ENCODE measurements around the gene TRIM63. TPM values are rescaled to one million over a fixed set of nuclear protein-coding genes. Genes with fewer than 3 reads are reported as not detected.

Gene TRIM63
- total and polyA plus RNA-seq, 2 of the 8 experiments (the other 6 are each of a cell fraction or from before 2014, with no cell fraction given), result not detected

- no peak overlapping the region for H3K9ac ChIP-seq (replicated peaks in 1 of 4; ENCODE audit: extremely low read depth in 1 of 4, low read depth in 3 of 4, low read length in 3 of 4)
- no peak overlapping the region for H4K8ac ChIP-seq (ENCODE audit: extremely low read depth, insufficient read depth, low read length)
- peaks cover 3% of the 10 kb centered on the region; the same call in 1 of the 2 replicates for H3K23me2 ChIP-seq (ENCODE audit: low read depth, low read length)
- DNase-seq (ENCODE audit: low read depth in 1 of 2, low spot score in 2 of 2), result no peak
- no peak overlapping the region for H3K4me2 ChIP-seq (ENCODE audit: insufficient read depth in 1 of 2, low read depth in 2 of 2, low read length in 2 of 2)
- H2BK12ac ChIP-seq (ENCODE audit: low read depth, low read length), result no peak overlapping the region
- H4K91ac ChIP-seq (replicated peaks; ENCODE audit: insufficient read length, low read length), result no peak overlapping the region
- no peak for FAIRE-seq
- no peaks in the 10 kb centered on the region for H3K9me3 ChIP-seq (ENCODE audit: insufficient read depth in 2 of 2, low read depth in 1 of 2, low read length in 1 of 2)
- no peaks in the 10 kb centered on the region for H3K36me3 ChIP-seq (ENCODE audit: control insufficient read depth in 2 of 4, insufficient read depth in 4 of 4, low read length in 3 of 4)
- no peaks in the 10 kb centered on the region for H3K27me3 ChIP-seq (replicated peaks in 1 of 4; ENCODE audit: control insufficient read depth in 3 of 4, extremely low read depth in 1 of 4, insufficient read depth in 3 of 4, low read length in 3 of 4)
- no peak overlapping the region for H3K14ac ChIP-seq (ENCODE audit: insufficient read length)
- peaks cover 0 to 16% (median 12%) of the 10 kb centered on the region in 4 experiments; a peak in 6 of 7 replicates for H3K4me1 ChIP-seq (replicated peaks in 1 of 4; ENCODE audit: control insufficient read depth in 3 of 4, insufficient read depth in 4 of 4, low read length in 3 of 4)
- H3K4ac ChIP-seq (replicated peaks; ENCODE audit: insufficient read length, low read depth, low read length), result no peak overlapping the region
- no peak overlapping the region for H3K18ac ChIP-seq (ENCODE audit: extremely low read depth, low read length)
- no peaks in the 10 kb centered on the region for H3K79me1 ChIP-seq (ENCODE audit: low read depth, low read length)
- H3K79me2 ChIP-seq (ENCODE audit: control insufficient read depth in 1 of 2, insufficient read depth in 2 of 2, low read length in 2 of 2), result no peaks in the 10 kb centered on the region
- H3K23ac ChIP-seq (ENCODE audit: insufficient read length), result no peak overlapping the region
- H2BK5ac ChIP-seq (ENCODE audit: low read depth, low read length), result no peak overlapping the region
- H4K20me1 ChIP-seq (replicated peaks in 1 of 2; ENCODE audit: control insufficient read depth in 1 of 2, insufficient read depth in 2 of 2, low read length in 2 of 2), result no peaks in the 10 kb centered on the region
- CTCF ChIA-PET (ENCODE audit: partially characterized antibody), result interaction anchor here (0.9 to 6.4 kb wide), 4 partner anchors 9 to 130 kb away, joined by 4 to 46 read pairs (median 8); no protein-coding TSS in a partner anchor
- 89% methylated on average over 5 of the region's 5 CpGs; no CpG with 5 or more reads in 1 of the 2 experiments for WGBS, 2 experiments (ENCODE audit: extremely low coverage in 1 of 2, insufficient coverage in 1 of 2, insufficient read length in 1 of 2, insufficient replicate concordance in 2 of 2, low coverage in 1 of 2, low lambda C conversion rate in 2 of 2, missing lambda C conversion rate in 1 of 2)
- H2AFZ ChIP-seq (ENCODE audit: low read length), result no peak overlapping the region
- H3K27ac ChIP-seq (ENCODE audit: low read depth, low read length), result no peak overlapping the region
- H3K4me3 ChIP-seq (ENCODE audit: extremely low read depth in 1 of 4, insufficient read depth in 2 of 4, low read depth in 3 of 4, low read length in 4 of 4), result no peak overlapping the region
- H4K5ac ChIP-seq (ENCODE audit: insufficient read length, low read depth, low read length), result no peak overlapping the region
- no peak overlapping the region for H3K56ac ChIP-seq (replicated peaks; ENCODE audit: insufficient read length, low read depth, low read length)
- no peak overlapping the region for H2AK5ac ChIP-seq (ENCODE audit: low read depth, low read length)
- no peak overlapping the region for H2BK15ac ChIP-seq (ENCODE audit: low read length)
- no peak overlapping the region for H2BK120ac ChIP-seq (replicated peaks; ENCODE audit: low read depth, low read length)
- POLR2A ChIA-PET (ENCODE audit: partially characterized antibody), result interaction anchor here (0.9 kb wide), 1 partner anchor 10 kb away, joined by 3 read pairs; no protein-coding TSS in a partner anchor
- H2BK20ac ChIP-seq (ENCODE audit: low read length), result no peak overlapping the region
- TF ChIP-seq ZNF274 (IDR thresholded peaks at IDR 0.05; ENCODE audit: borderline replicate concordance, extremely low read depth, low read length) (no peak), TBP (IDR thresholded peaks at IDR 0.05; ENCODE audit: low read depth, low read length) (no peak), CBX5 (IDR thresholded peaks at IDR 0.05; ENCODE audit: low read depth, low read length) (no peak)
Measured at GRCh38 chr1:26025517-26025916, 41.9 kb downstream of the TRIM63 start.

All from H1 (cell line).